Inferior parietal cortex (tissue), 1 donor: ENCODE data around the gene PPFIA2.

Experiments used
- DNase-seq: peaks from one replicate; pipeline ENCODE4 v3.0.0-alpha.2; 2016; ENCODE audit errors: extremely low spot score

The PPFIA2 gene

GRCh38 chr12:81274637-81275529, 484.3 kb downstream of the PPFIA2 start:
- no peak for DNase-seq

- no peak for DNase-seq
Measured at GRCh38 chr12:81270385-81270784, 488.8 kb downstream of the PPFIA2 start.

GRCh38 chr12:81263072-81263471, 496.1 kb downstream of the PPFIA2 start:
- no peak for DNase-seq

GRCh38 chr12:81261508-81262207, 497.5 kb downstream of the PPFIA2 start:
- no peak for DNase-seq

GRCh38 chr12:81259360-81259759, 499.8 kb downstream of the PPFIA2 start:
- DNase-seq = no peak

- DNase-seq = peak; percentile 86
Measured at GRCh38 chr12:81257947-81258551, 501.1 kb downstream of the PPFIA2 start.

GRCh38 chr12:81255947-81256346, 503.2 kb downstream of the PPFIA2 start:
- DNase-seq = no peak

- DNase-seq = no peak
Measured at GRCh38 chr12:81255456-81255855, 503.7 kb downstream of the PPFIA2 start.

GRCh38 chr12:81253360-81253759, 505.8 kb downstream of the PPFIA2 start:
- DNase-seq = no peak

GRCh38 chr12:81252228-81252627, 506.9 kb downstream of the PPFIA2 start:
- no peak for DNase-seq

- DNase-seq = no peak
Measured at GRCh38 chr12:81249976-81250375, 509.2 kb downstream of the PPFIA2 start.

- DNase-seq = no peak
Measured at GRCh38 chr12:81245907-81246570, 513.1 kb downstream of the PPFIA2 start.

GRCh38 chr12:81245458-81245857, 513.7 kb downstream of the PPFIA2 start:
- no peak for DNase-seq

GRCh38 chr12:81231574-81232368, 527.4 kb downstream of the PPFIA2 start:
- no peak for DNase-seq

GRCh38 chr12:81229759-81230158, 529.4 kb downstream of the PPFIA2 start:
- DNase-seq = no peak

- no peak for DNase-seq
Measured at GRCh38 chr12:81224626-81225025, 534.5 kb downstream of the PPFIA2 start.

GRCh38 chr12:81222846-81223592, 536.1 kb downstream of the PPFIA2 start:
- no peak for DNase-seq

- no peak for DNase-seq
Measured at GRCh38 chr12:81221681-81222080, 537.5 kb downstream of the PPFIA2 start.

- DNase-seq = no peak
Measured at GRCh38 chr12:81216739-81217138, 542.4 kb downstream of the PPFIA2 start.

GRCh38 chr12:81212996-81213696, 546.0 kb downstream of the PPFIA2 start:
- no peak for DNase-seq
